Mesodermal cell (in vitro differentiated cells): Measurements from ENCODE around the gene RRH.
"Not testable (repeated sequence)": the region's sequence is repeated elsewhere in the genome, so short reads cannot be mapped to it uniquely, and the experiment has no call there.

Experiments
- H3K27ac ChIP-seq: 2 replicates; pipeline ENCODE4 v1.7.0; 2013; ENCODE audit warnings: mild to moderate bottlenecking, low read depth, low read length, moderate library complexity; ENCODE audit not compliant: severe bottlenecking
- H3K36me3 ChIP-seq: 2 replicates; pipeline ENCODE4 v1.7.1; 2013; ENCODE audit warnings: mild to moderate bottlenecking, low read length, moderate library complexity; ENCODE audit not compliant: control insufficient read depth, insufficient read depth
- H3K4me1 ChIP-seq: one replicate; pipeline ENCODE4 v1.7.1; 2013; ENCODE audit warnings: mild to moderate bottlenecking, low read length; ENCODE audit not compliant: insufficient read depth, control insufficient read depth, poor library complexity, severe bottlenecking
- H3K4me3 ChIP-seq: 2 replicates; pipeline ENCODE4 v1.7.0; 2013; ENCODE audit warnings: low read length, control low read depth, mild to moderate bottlenecking; ENCODE audit not compliant: insufficient read depth, poor library complexity, severe bottlenecking; ENCODE audit errors: extremely low read depth
- H3K9me3 ChIP-seq: 2 replicates; pipeline ENCODE4 v1.7.1; 2013; ENCODE audit warnings: mild to moderate bottlenecking, low read length, moderate library complexity; ENCODE audit not compliant: control insufficient read depth
- WGBS, 2 experiments: methylation state at CpG; one replicate each; pipeline ENCODE4 v1.1.5; 2013; ENCODE audit warnings: missing lambda C conversion rate in 2 of 2; ENCODE audit not compliant: insufficient coverage in 2 of 2; 5-methylcytosine and 5-hydroxymethylcytosine counted together

RRH gene

DNA sequence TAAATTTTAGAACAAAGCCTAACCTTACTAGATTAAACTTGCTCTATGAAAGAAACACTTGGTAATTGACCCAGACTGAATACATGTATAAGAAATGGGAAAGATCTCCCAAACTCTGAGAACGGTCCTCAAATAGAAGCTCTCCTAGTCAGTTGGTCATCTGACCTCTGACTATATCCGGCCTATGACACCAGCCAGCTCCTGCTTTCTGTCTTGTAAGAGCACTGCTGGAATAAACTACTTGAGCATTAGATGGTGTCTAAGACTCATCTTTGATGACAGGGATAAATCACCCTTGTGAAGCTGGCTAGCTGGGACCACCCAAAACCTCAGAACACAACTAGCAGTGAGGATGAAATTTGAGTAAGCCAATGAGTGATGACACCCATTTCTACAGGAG lies 44.3 kb downstream of the RRH start:
- WGBS, 2 experiments: 89% methylated on average over 2 of the region's 2 CpGs; no CpG with 5 or more reads in 1 of the 2 experiments
- Histone ChIP-seq H3K4me3 (no peak overlapping the region), H3K36me3 (no peaks in the 10 kb centered on the region)

DNA sequence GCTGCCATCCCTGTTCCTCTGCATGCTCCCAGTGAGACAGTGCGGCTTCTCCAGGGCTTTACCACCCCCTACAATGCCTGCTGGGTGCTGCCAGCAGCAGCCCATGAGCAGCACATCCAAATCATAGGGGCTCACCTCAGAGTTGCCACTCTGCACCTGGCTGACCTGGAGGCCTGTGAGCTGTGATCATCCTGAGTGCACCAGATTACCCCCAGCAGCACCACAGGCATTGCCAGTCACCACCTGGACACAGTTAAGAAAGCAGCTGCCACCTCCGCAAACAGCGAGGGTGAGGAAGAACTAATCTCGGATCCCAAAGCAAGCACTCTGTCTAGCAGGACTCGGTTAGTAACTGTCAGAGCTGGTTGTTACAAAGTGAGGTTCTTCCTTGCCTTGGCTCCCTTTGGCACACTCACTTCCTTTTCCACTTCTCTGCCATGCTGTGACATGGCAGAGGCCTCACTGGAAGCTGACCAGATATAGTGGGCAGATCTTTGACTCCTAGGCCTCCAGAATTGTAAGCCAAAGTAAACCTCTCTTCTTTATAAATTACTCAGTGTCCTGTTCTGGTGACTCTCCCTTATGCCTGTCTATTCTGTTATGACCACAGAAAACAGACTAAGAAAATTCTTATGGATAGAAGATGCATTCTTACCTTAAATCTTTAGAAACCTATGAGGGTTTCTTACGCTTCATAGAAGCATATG lies 45.3 kb downstream of the RRH start:
- Histone ChIP-seq H3K4me1 (no peaks in the 10 kb centered on the region), H3K36me3 (no peaks in the 10 kb centered on the region), H3K9me3 (no peaks in the 10 kb centered on the region), H3K4me3 (no peak overlapping the region), H3K27ac (no peak overlapping the region)
- 86 to 90% methylated on average over 3 to 4 of the region's 6 CpGs for WGBS, 2 experiments

More for the DNA sequence above, 44.3 kb downstream of the RRH start:
- no peak overlapping the region for H3K27ac ChIP-seq
- H3K9me3 ChIP-seq: no peaks in the 10 kb centered on the region
- no peaks in the 10 kb centered on the region for H3K4me1 ChIP-seq

DNA sequence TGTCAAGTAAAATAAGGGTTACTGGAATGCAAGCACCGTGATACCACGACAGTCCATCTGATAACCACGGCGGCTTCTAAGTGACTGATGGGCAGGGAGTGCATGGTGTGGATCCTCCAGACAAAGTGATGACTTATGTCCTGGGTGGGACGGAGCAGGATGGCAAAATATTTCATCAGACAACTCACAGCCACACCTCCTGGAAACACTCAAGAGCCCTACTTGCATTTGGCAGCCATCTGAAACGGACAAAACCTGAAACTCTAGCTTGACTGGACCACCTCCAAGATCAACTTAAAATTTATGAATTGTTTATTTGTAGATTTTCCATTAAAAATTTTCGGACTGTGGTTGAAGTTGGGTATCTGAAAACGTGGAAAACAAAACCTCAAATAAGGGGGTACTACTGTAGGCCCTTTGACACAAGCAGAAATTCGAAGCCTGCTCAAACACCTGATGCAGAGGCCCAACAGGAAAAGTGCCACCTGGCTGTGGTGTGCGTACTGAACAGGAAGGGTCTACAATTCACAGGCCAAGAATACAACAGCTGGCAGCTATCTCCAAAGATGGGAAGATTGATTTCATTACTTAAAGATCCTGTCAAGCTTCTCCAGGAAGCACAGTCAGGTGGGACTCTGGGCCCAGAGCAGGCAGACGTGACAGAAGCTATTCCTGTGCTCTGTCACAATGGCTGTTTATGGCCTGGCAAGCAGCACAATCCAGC lies 46.2 kb downstream of the RRH start:
- WGBS, 2 experiments: 68 to 80% methylated on average over 8 to 9 of the region's 11 CpGs
- Histone ChIP-seq H3K27ac (no peak overlapping the region), H3K4me1 (no peaks in the 10 kb centered on the region), H3K9me3 (no peaks in the 10 kb centered on the region), H3K36me3 (no peaks in the 10 kb centered on the region), H3K4me3 (no peak overlapping the region)

DNA sequence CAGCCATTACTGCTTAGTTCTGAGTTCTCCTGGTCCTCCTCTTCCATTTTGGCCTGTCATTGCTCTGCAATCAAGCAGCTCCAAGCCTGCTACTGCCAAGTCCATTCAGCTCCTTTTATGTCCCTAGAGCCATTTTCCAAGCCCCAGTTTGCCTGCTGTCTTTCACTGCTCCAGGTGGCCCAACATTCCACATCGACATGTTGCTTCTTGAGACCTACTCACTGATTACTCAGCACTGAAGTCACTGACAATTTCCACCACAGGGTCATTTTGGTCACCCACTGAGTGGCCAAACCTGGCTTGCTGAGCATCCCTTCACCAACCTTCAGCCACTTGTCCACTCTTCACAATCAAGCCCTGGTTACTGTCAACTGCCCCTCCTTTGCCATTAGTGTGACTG lies 47.3 kb downstream of the RRH start:
- Histone ChIP-seq H3K27ac (no peak overlapping the region), H3K4me3 (no peak overlapping the region), H3K36me3 (no peaks in the 10 kb centered on the region), H3K9me3 (no peaks in the 10 kb centered on the region), H3K4me1 (no peaks in the 10 kb centered on the region)
- WGBS, 2 experiments: 89 to 100% methylated on average over 1 of the region's 1 CpG

DNA sequence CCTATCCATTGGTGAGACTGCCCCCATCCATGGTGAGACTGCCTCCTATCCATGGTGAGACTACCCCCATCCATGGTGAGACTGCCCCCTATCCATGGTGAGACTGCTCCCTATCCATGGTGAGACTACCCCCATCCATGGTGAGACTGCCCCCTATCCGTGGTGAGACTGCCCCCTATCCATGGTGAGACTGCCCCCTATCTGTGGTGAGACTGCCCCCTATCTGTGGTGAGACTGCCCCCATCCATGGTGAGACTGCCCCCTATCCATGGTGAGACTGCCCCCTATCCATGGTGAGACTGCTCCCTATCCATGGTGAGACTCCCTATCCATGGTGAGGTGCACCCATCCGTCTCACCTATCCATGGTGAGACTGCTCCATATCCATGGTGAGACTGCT lies 47.8 kb downstream of the RRH start:
- not testable (repeated sequence) for H3K4me1 ChIP-seq, H3K4me3 ChIP-seq, H3K36me3 ChIP-seq, H3K27ac ChIP-seq, H3K9me3 ChIP-seq
- WGBS, 2 experiments: no CpG with 5 or more reads among the region's 2 CpGs

DNA sequence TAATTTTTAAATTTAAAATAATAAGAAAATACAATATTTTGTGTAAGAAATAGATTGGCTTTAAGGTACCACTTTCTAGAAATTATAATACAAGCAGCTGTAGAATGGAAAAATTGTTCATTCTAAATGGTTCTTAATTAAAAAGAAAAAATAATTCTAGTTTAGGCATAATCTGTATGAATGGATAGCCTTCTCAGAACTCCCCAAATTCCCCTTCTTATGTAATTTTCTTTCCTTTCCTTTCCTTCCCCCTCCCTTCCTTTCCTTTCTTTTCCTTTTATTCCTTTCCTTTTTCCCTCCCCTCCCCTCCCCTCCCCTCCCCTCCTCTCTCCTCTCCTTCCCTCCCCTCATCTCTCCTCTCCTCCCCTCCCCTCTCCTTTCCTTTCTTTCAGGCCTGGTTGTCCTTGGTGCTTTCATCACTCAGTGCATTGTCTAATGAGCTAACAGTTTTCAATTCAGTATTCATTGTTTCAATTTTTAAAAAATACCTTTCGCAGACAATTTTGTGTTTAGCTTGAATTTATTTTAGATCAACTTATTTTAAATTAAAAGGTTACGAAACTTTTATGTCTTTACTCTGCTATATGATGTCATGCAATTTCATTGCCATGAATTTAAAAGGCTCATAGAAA lies 49.0 kb downstream of the RRH start:
- no peaks in the 10 kb centered on the region for H3K4me1 ChIP-seq
- no peaks in the 10 kb centered on the region for H3K9me3 ChIP-seq
- H3K36me3 ChIP-seq: no peaks in the 10 kb centered on the region
- H3K4me3 ChIP-seq: no peak overlapping the region
- WGBS, 2 experiments: no CpG with 5 or more reads among the region's 2 CpGs
- H3K27ac ChIP-seq: no peak overlapping the region

DNA sequence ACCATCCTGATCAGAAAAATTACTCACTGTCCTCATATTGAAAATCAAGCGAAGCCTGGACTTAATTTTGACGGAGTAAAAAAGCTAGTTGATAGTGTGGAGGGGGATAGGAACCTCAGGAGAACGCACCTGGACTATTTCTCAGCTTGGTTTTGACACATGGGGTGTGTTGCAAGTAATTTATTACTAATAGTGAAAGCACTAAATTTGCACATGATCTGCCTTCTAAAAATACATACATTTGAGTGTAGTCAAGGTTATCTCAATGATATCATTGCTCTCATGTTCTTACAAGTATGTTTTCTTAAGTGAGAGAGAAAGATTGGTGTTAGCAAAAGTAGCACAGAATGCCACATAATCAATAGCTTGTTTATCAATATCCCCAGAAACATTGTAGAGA lies 49.6 kb downstream of the RRH start:
- Histone ChIP-seq H3K27ac (no peak overlapping the region), H3K9me3 (no peaks in the 10 kb centered on the region), H3K4me1 (no peaks in the 10 kb centered on the region), H3K36me3 (no peaks in the 10 kb centered on the region), H3K4me3 (no peak overlapping the region)
- WGBS, 2 experiments: no CpG with 5 or more reads among the region's 3 CpGs

DNA sequence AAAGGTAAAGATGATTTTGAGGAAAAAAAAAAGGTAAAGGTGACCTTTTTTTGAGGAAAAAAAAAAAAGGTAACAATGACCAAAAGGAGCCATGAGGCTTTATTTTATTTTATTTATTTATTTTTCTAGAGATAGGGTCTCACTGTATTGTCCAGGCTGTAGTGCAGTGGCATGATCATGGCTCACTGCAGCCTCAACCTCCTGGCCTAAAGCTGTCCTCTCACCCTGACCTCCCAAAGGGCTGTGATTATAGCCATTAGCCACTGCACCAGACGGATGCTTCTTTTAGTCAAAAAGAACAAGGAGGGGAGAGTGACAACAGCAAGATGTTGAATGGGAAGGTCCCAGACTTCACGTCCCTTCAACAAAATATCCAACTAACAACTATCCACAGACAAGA lies 50.6 kb downstream of the RRH start:
- H3K36me3 ChIP-seq: no peaks in the 10 kb centered on the region
- no peaks in the 10 kb centered on the region for H3K9me3 ChIP-seq
- no peak overlapping the region for H3K4me3 ChIP-seq
- H3K27ac ChIP-seq: no peak overlapping the region
- no CpG with 5 or more reads among the region's 2 CpGs for WGBS, 2 experiments
- no peaks in the 10 kb centered on the region for H3K4me1 ChIP-seq

DNA sequence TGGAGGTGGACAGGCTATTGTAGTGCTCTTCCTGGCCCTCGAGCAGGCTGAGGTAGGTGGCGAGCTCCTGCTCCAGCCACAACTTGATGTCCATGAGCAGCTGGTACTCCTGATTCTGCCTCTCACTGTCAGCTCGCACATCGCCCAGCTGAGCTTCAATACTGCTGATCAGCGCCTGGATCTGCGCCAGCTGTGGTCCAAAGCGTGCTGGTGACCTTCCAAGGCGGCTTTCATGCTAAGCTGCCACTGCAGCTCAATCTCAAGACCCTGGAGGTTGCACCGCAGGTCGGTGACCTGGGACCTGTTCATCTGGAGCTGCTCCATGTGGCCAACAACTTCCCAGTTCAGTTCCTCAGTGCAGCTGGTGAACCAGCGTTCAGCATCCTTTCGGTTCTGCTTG lies 51.3 kb downstream of the RRH start:
- H3K4me3 ChIP-seq: no peak overlapping the region
- H3K27ac ChIP-seq: no peak overlapping the region
- no peaks in the 10 kb centered on the region for H3K36me3 ChIP-seq
- 86 to 91% methylated on average over 11 to 12 of the region's 12 CpGs for WGBS, 2 experiments
- H3K4me1 ChIP-seq: no peaks in the 10 kb centered on the region
- H3K9me3 ChIP-seq: no peaks in the 10 kb centered on the region

DNA sequence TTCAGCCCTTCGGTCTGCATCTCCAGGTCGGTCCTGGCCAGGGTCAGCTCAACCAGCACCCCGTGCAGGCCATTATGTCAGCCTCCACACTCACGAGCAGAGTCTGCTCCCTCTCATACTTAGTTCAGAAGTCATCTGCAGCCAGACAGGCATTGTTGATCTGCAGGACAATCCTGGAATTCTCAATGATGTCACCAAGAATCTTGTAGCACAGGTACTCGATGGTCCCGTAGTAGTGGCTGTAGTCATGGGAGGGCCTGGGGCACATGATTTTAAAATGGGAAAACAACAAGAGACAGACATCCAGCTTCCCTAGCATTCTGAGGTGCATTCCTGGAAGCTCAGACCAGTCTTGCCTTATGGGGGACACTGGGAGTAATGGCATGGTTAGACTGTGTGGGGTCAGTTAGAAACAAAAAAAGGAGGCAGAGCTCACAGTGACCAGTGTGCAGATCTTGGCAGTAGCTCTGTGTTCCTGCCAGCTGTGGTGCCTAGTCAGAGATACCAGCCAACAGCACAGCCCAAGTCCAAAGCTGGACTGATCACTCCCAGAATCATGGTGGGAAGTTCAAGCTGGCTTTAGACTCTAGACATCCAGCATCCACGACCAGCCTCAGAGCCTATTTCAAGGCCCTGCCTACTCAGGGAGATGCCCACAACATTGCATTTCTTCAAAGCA lies 52.0 kb downstream of the RRH start:
- H3K4me3 ChIP-seq: no peak overlapping the region
- WGBS, 2 experiments: 92 to 97% methylated on average over 5 to 6 of the region's 7 CpGs
- no peaks in the 10 kb centered on the region for H3K4me1 ChIP-seq
- H3K36me3 ChIP-seq: no peaks in the 10 kb centered on the region
- H3K9me3 ChIP-seq: no peaks in the 10 kb centered on the region
- no peak overlapping the region for H3K27ac ChIP-seq
